ENCODE results near the gene ADAMTS9.

ADAMTS9 gene

GRCh38 chr3:64687781-64688604 is at the start of gene ADAMTS9:
Gene ADAMTS9, minus strand, starts transcription at chr3:64688000. Its CDS starts 343 bp downstream, at chr3:64687657.
- in situ Hi-C loops (cut with HindIII; ENCODE audit: low pct_unique_long_range_greater_than_20kb, low sequenced_read_pairs) = no loop called here
- no peak for TF ChIP-seq JUND (IDR thresholded peaks at IDR 0.05; ENCODE audit: low read depth)
- DNase-seq (ENCODE audit: low read depth in 1 of 2, low spot score in 1 of 2) = peak in 1 of 2 experiments; percentile 15

DNA sequence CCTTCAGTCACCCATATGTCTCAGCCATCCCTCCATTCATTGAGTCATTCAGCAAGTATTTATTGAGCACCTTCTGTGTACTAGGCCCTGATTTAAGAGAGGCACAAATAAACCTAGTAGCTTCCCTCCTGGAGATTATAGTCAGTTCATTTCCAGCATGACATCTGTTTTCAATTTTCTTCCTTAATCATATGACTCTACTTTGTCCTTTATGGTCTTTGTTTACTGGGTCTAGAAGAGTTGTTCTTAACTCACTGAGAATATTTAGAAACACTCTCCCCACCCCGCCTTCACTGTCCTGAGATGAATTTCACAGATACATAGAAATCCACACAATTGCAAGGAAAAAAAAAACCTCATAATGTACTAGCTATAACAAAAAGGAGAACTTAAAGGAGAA is 44.8 kb upstream of the ADAMTS9 start:
- in situ Hi-C loops (cut with HindIII; ENCODE audit: low pct_unique_long_range_greater_than_20kb, low sequenced_read_pairs) = no loop called here

DNA sequence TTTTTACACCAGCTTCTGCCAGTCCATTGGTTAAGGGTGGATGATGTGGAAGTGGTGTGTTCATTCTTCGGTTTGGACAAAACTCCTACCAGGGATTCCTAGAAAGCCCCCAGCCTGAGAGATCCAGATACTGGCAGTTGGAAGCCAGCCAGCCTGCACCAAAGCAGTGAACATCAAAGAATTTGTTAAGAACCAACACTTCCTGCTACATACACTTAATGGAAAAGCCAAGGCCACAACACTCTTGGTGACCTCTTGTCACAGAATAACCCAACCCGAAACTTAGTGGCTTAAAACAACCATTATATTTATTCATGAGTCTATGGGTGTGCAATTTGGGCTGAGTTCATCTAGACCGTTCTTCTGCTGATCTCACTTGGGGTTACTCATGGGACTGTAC is 42.9 kb upstream of the ADAMTS9 start:
- in situ Hi-C loops (cut with HindIII; ENCODE audit: low pct_unique_long_range_greater_than_20kb, low sequenced_read_pairs) = no loop called here
- no peak for TF ChIP-seq JUND (IDR thresholded peaks at IDR 0.05; ENCODE audit: low read depth)
- no peak for DNase-seq (ENCODE audit: low read depth in 1 of 2, low spot score in 1 of 2)

More for the DNA sequence above, 44.8 kb upstream of the ADAMTS9 start:
- no peak for DNase-seq (ENCODE audit: low read depth in 1 of 2, low spot score in 1 of 2)
- no peak for TF ChIP-seq JUND (IDR thresholded peaks at IDR 0.05; ENCODE audit: low read depth)

DNA sequence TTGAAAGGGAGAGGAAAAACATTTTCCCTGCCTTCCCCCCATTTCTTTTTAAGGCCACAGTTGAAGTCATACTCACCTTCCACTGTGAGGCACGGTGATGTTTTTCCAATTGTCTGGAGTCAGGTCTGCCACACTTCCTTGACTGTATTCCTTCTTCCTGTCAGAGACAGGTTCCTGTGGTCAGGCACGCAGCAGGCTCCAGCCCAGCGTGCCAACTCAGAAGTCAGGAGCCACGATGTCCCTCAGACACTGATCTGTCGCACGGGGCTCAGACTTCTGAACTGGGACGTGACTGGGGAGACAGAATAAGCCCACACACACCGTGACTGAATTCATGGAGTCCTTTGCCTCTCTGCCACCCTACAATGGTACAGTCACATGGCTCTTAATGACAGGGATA is 41.2 kb upstream of the ADAMTS9 start:
- TF ChIP-seq JUND (IDR thresholded peaks at IDR 0.05; ENCODE audit: low read depth) = no peak
- no peak for DNase-seq (ENCODE audit: low read depth in 1 of 2, low spot score in 1 of 2)
- in situ Hi-C loops (cut with HindIII; ENCODE audit: low pct_unique_long_range_greater_than_20kb, low sequenced_read_pairs) = no loop called here

DNA sequence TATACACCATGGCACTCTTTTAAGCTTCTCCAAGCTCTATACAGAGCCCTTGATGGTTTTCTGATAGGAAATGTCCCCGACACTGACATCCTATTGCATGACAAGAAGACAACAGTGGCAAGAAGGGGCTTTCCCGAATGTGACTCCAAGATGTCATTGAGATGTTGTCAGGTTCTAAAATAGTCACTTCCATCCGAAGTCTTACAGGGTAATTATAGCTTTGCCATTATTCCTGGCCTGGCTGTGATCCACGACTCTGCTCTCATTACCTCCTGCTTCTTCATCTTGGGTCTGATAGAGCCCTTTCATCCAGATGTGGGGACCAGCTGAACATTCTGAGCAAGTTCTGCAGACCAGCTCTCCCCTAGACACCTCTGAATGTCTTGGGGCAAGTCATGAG is 40.6 kb upstream of the ADAMTS9 start:
- in situ Hi-C loops (cut with HindIII; ENCODE audit: low pct_unique_long_range_greater_than_20kb, low sequenced_read_pairs) = no loop called here
- no peak for TF ChIP-seq JUND (IDR thresholded peaks at IDR 0.05; ENCODE audit: low read depth)
- no peak for DNase-seq (ENCODE audit: low read depth in 1 of 2, low spot score in 1 of 2)

- in situ Hi-C loops (cut with HindIII; ENCODE audit: low pct_unique_long_range_greater_than_20kb, low sequenced_read_pairs) = no loop called here
- no peak for TF ChIP-seq JUND (IDR thresholded peaks at IDR 0.05; ENCODE audit: low read depth)
- DNase-seq (ENCODE audit: low read depth in 1 of 2, low spot score in 1 of 2) = no peak
Measured at GRCh38 chr3:64726414-64727090, 38.8 kb upstream of the ADAMTS9 start.

DNA sequence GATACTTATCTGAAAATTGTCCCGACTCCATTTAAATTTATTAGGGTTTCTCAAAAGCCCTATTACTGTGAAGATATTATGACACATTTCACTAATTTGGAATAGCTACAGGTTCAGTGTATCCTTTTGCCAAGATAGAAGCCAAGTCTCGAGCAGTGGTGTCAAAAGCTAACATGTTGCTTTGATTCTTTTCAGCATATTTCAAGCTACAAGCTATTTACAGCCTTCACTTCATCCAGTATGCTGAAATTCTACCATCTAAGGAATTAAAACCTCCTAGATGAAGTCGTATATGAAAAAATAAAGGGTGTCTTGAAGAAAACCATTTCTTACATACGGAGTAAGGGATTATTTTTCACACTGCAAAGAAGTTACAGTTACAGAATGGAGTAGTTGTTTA is 31.2 kb upstream of the ADAMTS9 start:
- no peak for TF ChIP-seq JUND (IDR thresholded peaks at IDR 0.05; ENCODE audit: low read depth)
- no peak for DNase-seq (ENCODE audit: low read depth in 1 of 2, low spot score in 1 of 2)
- in situ Hi-C loops (cut with HindIII; ENCODE audit: low pct_unique_long_range_greater_than_20kb, low sequenced_read_pairs) = no loop called here

DNA sequence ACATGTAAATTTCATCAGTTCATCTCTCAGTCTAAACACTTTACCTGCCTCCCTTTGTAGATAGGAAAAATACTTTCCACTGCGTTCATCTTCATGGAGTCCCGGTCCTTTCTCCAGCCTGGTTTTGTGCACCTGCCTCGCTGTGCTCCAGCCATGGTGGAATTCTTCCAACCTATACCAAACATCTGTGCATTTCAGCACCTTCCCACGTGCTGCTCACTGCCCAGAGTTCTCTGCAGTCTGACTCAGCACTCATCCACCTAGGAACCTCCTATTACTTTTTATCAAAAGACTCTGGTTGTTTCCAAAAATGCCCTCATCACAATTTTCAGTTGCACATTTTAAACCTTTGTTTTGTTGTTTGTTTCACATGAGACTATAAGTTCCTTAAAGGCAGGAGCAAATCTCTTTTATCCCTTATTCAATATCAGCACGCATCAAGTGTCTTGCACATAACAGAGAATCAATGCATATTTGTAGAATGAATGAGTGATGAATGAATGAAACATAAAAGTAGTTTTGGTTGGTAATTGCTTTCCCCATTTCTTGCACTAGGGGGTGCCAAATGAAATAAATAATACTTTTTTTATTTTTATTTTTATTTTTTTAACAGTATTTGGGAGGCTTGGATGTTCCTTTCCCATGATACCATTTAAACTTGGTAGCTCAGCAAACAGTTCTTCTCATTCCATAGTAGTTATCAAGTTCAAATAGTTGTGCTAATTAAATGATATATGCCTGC is 30.2 kb upstream of the ADAMTS9 start:
- in situ Hi-C loops (cut with HindIII; ENCODE audit: low pct_unique_long_range_greater_than_20kb, low sequenced_read_pairs) = no loop called here
- DNase-seq (ENCODE audit: low read depth in 1 of 2, low spot score in 1 of 2) = no peak
- TF ChIP-seq JUND (IDR thresholded peaks at IDR 0.05; ENCODE audit: low read depth) = no peak

DNA sequence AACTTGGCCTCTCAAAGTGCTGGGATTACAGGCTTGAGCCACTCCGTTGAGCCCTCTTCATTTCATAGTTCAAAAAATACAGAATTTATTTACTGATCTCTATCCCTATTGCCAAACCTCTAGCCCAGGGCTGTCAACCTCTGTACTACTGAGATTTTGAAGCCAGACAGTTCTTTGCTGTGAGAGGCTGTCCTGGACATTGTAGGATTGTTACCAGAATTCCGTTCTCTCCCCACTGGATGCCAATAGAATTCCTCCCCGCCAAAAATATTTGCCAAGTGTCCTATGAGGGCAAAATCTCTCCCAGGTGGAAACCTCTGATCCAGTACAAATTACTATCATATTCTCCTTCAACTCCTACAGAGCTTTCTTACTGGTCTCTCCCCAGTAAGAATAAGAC is 29.6 kb upstream of the ADAMTS9 start:
- DNase-seq (ENCODE audit: low read depth in 1 of 2, low spot score in 1 of 2) = no peak
- TF ChIP-seq JUND (IDR thresholded peaks at IDR 0.05; ENCODE audit: low read depth) = no peak
- in situ Hi-C loops (cut with HindIII; ENCODE audit: low pct_unique_long_range_greater_than_20kb, low sequenced_read_pairs) = no loop called here

GRCh38 chr3:64716110-64716710 is 28.4 kb upstream of the ADAMTS9 start:
- no peak for TF ChIP-seq JUND (IDR thresholded peaks at IDR 0.05; ENCODE audit: low read depth)
- no peak for DNase-seq (ENCODE audit: low read depth in 1 of 2, low spot score in 1 of 2)
- in situ Hi-C loops (cut with HindIII; ENCODE audit: low pct_unique_long_range_greater_than_20kb, low sequenced_read_pairs) = no loop called here

DNA sequence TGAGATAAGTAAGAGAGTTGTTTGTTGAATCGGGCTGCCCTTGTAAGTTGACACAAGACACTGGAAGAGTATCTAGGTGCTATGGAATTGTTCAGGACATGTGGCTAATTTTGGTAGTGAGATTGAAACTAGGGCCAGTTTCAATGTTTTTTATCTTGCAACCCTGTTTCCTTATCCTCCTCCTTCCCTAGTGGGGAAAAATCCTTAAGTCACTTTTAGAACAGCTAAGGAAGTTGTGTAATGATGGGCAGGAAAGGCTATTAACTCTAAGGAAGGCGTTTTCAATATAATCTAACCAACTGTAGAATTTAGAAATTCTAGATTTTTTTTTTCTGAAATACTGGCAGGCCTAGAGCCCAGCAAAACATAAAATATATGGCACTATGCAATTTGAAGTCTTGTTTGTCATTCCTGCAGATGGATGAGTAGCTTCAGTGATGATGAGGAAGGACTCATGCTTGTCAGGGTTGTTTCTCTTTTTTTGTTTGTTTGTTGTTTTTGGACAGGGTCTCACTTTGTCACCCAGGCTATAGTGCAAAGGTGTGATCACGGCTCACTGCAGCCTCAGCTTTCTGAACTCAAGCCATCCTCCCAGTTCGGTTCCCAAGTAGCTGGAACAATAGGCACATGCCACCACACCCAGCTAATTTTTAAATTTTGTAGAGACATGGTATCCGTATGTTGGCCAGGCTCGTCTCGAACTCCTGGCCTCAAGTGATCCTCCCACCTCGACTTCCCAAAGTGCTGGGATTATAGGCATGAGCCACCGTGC is 27.6 kb upstream of the ADAMTS9 start:
- in situ Hi-C loops (cut with HindIII; ENCODE audit: low pct_unique_long_range_greater_than_20kb, low sequenced_read_pairs) = no loop called here
- no peak for DNase-seq (ENCODE audit: low read depth in 1 of 2, low spot score in 1 of 2)
- TF ChIP-seq JUND (IDR thresholded peaks at IDR 0.05; ENCODE audit: low read depth) = no peak

GRCh38 chr3:64708456-64708855 is 20.7 kb upstream of the ADAMTS9 start:
- no peak for DNase-seq (ENCODE audit: low read depth in 1 of 2, low spot score in 1 of 2)
- in situ Hi-C loops (cut with HindIII; ENCODE audit: low pct_unique_long_range_greater_than_20kb, low sequenced_read_pairs) = no loop called here
- TF ChIP-seq JUND (IDR thresholded peaks at IDR 0.05; ENCODE audit: low read depth) = no peak

Data from T47D (cell line).